Mucosa of rectum (tissue), 2 donors: ENCODE results near the gene SCRT2.
"Not testable (repeated sequence)": the region's sequence is repeated elsewhere in the genome, so short reads cannot be mapped to it uniquely, and the experiment has no call there.

Experiments
- H3K27ac ChIP-seq, 2 donors: one replicate each; pipeline ENCODE4 v1.7.0; 2013; ENCODE audit warnings: inconsistent platforms in 2 of 2, low read depth in 2 of 2, low read length in 2 of 2
- H3K27me3 ChIP-seq, 2 donors: one replicate each; pipeline ENCODE4 v1.7.0; 2013; ENCODE audit warnings: low read length in 2 of 2; ENCODE audit not compliant: control insufficient read depth in 2 of 2, insufficient read depth in 2 of 2
- H3K36me3 ChIP-seq, 2 donors: one replicate each; pipeline ENCODE4 v1.7.0; 2013; ENCODE audit warnings: low read length in 2 of 2; ENCODE audit not compliant: control insufficient read depth in 2 of 2, insufficient read depth in 2 of 2
- H3K4me1 ChIP-seq, 2 donors: one replicate each; pipeline ENCODE4 v1.7.0; 2013; ENCODE audit warnings: low read length in 2 of 2, mild to moderate bottlenecking in 1 of 2; ENCODE audit not compliant: control insufficient read depth in 2 of 2, insufficient read depth in 2 of 2
- H3K4me3 ChIP-seq, 2 donors: one replicate each; pipeline ENCODE4 v1.7.0; 2013; ENCODE audit warnings: low read length in 2 of 2
- H3K9ac ChIP-seq, 2 donors: one replicate each; pipeline ENCODE4 v1.7.0; 2013; ENCODE audit warnings: low read length in 2 of 2, low read depth in 1 of 2, mild to moderate bottlenecking in 1 of 2
- H3K9me3 ChIP-seq, 2 donors: one replicate each; pipeline ENCODE4 v1.7.0; 2013; ENCODE audit warnings: low read length in 2 of 2; ENCODE audit not compliant: control insufficient read depth in 2 of 2
- donor health status: healthy.
- donor health status: Normal muscosa, but diverticular disease.

The SCRT2 gene

DNA sequence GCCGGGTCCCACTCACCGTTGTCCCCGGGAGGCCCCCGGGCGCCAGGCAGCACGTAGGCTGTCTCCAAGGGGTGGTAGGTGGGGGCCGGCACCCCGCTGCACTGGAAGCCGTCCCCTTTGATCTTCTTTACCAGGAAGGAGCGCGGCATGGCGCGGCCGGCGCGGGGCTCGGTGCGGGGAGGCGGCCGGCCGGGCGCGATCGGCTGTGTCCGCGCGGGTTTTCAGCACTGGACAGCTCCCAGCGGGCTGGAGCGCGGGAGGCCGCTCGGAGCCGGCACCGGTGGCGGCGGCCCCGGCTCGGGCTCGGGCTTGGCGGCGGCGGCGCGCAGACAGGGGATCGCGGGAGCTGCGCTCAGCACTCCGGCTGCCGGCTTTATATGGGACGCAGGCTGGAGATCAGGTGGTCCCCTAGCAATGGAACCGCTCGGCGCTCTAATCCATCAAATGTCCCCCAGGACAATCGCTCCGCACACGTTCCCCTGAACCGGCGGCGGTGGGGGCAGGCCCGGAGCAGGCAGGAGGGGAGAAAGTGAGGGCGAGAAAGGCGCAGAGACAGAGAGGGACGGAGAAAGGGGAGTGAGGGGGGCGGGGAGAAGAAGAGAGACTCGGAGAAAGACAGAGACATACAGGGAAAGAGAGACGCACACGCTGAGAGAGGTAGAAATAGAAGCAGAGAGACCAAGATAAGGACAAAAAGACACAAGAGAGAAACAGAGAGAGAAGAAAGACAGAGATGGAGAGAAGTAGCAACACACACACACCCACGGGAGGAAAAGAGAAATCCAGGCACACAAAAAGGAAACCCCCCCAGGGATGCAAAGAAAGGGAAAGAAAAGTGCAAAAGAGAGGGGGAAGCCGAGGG lies at the start of gene SCRT2:
Gene SCRT2, minus strand, starts transcription at position 350 of the 862 bp plus-strand sequence. Its CDS starts 201 bp downstream, at position 149.
- H3K27me3 ChIP-seq = peaks cover 57 to 60% of the 10 kb centered on the region in 2 donors
- H3K4me1 ChIP-seq = peaks cover 4 to 5% of the 10 kb centered on the region in 2 donors
- no peaks in the 10 kb centered on the region for H3K9me3 ChIP-seq
- no peaks in the 10 kb centered on the region for H3K36me3 ChIP-seq
- no peak within 1 kb of the TSS for H3K4me3 ChIP-seq
- no peak within 1 kb of the TSS for H3K9ac ChIP-seq
- H3K27ac ChIP-seq = no peak within 1 kb of the TSS

DNA sequence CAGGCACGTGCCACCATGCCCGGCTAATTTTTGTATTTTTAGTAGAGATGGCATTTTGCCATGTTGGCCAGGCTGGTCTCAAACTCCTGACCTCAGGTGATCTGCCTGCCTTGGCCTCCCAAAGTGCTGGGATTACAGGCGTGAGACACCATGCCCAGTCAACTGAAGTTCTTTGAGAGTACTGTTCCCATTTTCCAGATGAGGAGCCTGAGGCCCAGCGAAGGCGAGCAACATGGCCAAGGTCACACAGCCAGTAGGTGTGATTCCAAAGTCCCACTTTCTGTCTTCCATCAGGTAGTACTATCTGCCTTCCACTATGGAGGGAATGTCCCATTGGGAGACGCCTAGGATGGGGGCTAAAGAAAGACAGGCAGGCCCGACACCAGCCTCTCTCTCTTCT lies 49.2 kb upstream of the SCRT2 start:
- H3K27me3 ChIP-seq = peaks cover 25 to 27% of the 10 kb centered on the region in 2 donors

GRCh38 chr20:723756-724155 lies 48.2 kb upstream of the SCRT2 start:
- no peak overlapping the region for H3K27ac ChIP-seq
- H3K4me3 ChIP-seq = no peak overlapping the region
- peaks cover 18 to 24% of the 10 kb centered on the region in 2 donors for H3K27me3 ChIP-seq

More for the DNA sequence above, 49.2 kb upstream of the SCRT2 start:
- not testable (repeated sequence) for H3K9me3 ChIP-seq, H3K9ac ChIP-seq, H3K4me1 ChIP-seq, H3K27ac ChIP-seq, H3K36me3 ChIP-seq, H3K4me3 ChIP-seq

DNA sequence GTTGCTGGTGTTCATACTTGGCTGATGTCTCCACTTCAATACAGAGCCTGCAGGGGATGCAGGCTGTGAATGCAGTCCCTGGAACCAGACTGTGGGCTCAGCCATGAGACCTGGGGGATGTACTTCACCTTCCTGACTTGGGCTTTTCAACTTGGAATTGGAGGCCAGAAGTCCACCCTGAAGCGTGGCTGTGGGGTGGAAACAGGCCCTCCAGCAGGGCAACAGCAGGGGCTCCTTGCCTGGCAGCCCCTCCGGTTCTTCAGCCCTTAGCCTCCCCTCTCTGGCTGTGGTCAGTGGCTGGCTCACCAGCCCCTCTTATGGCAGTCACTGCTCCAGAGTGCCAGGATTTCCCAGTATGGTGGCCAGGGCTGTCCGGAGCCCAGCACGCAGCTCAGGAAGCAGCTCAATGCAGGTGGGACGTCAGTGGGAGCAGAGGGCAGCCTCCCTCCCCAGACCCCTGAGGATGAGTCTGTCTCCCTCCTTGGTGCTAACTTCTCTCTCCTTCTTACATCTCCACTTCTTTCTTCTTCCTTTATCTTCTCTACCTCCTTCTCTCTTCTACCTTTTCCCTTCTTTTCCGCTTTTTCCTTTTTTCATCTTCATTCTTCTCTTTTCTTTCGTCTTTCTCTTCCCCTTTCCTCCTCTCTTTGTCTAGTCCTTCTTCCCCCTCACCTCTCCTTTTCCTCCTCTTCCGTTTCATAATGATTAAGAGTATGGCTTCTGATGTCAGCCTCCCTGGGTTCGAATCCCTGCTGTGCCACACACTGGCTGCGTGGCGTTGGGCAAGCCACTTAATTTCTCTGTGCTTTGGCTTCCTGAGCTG lies 47.4 kb upstream of the SCRT2 start:
- Histone ChIP-seq H3K4me3 (no peak overlapping the region), H3K27me3 (peaks cover 13 to 20% of the 10 kb centered on the region in 2 donors), H3K9me3 (no peaks in the 10 kb centered on the region), H3K9ac (no peak overlapping the region), H3K27ac (no peak overlapping the region), H3K36me3 (no peaks in the 10 kb centered on the region), H3K4me1 (no peaks in the 10 kb centered on the region)

More at GRCh38 chr20:723756-724155, 48.2 kb upstream of the SCRT2 start:
- no peak overlapping the region for H3K9ac ChIP-seq
- H3K9me3 ChIP-seq = no peaks in the 10 kb centered on the region
- no peaks in the 10 kb centered on the region for H3K36me3 ChIP-seq
- peaks cover 0 to 3% of the 10 kb centered on the region in 2 donors for H3K4me1 ChIP-seq

- Histone ChIP-seq H3K4me1 (no peaks in the 10 kb centered on the region), H3K27me3 (peaks cover 15 to 17% of the 10 kb centered on the region in 2 donors), H3K9ac (no peak overlapping the region)
Observed at GRCh38 chr20:721876-722275, 46.3 kb upstream of the SCRT2 start.

DNA sequence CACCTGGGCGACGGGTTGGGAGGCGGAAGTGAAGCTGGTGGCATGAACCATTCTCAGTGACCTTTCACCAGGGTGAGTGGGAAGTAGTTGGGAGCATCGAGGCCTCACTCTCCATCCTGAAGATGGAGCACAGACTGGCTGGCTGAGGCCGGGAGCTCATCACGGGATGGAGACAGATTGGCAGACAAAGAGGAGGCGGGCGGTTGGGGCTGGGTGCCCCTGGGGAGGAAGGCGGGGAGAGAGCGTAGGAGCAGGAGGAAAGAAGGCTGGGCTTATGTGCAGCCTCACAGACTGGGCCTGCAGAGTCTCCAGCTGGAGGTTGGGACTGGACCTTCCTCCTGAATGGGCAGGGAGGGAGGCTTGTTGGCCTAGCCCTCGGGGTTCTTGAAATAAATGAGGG lies 44.2 kb upstream of the SCRT2 start:
- Histone ChIP-seq H3K36me3 (no peaks in the 10 kb centered on the region), H3K4me3 (no peak overlapping the region), H3K9ac (no peak overlapping the region), H3K9me3 (no peaks in the 10 kb centered on the region), H3K4me1 (no peaks in the 10 kb centered on the region), H3K27ac (no peak overlapping the region), H3K27me3 (peaks cover 6 to 10% of the 10 kb centered on the region in 2 donors)

More at GRCh38 chr20:721876-722275, 46.3 kb upstream of the SCRT2 start:
- Histone ChIP-seq H3K4me3 (no peak overlapping the region), H3K9me3 (no peaks in the 10 kb centered on the region), H3K27ac (no peak overlapping the region), H3K36me3 (no peaks in the 10 kb centered on the region)

DNA sequence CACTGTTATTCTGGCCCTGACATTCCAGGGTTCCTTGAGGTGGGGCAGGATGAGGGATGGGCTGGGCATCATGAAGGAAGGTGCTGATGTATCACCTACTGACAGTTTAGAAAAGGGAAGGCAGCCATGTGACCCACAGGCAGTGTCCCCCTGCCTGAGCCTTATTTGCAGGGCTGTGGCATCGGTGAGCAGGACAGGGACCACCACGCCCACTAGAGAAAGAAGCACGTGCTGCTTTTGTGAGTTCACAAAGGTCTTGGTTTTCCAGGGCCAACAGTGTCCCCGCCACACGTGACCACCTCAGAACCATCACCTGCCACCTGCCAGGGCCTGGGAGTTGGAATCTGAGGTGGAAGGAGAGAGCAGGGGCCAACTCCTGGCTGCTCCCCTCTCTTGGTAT lies 43.5 kb upstream of the SCRT2 start:
- Histone ChIP-seq H3K9me3 (no peaks in the 10 kb centered on the region), H3K4me1 (no peaks in the 10 kb centered on the region), H3K27me3 (peaks cover 6 to 10% of the 10 kb centered on the region in 2 donors), H3K36me3 (no peaks in the 10 kb centered on the region), H3K27ac (no peak overlapping the region), H3K4me3 (no peak overlapping the region), H3K9ac (no peak overlapping the region)

- Histone ChIP-seq H3K9ac (no peak overlapping the region), H3K36me3 (no peaks in the 10 kb centered on the region), H3K27ac (no peak overlapping the region), H3K9me3 (no peaks in the 10 kb centered on the region), H3K4me1 (no peaks in the 10 kb centered on the region), H3K4me3 (no peak overlapping the region), H3K27me3 (peaks cover 5 to 7% of the 10 kb centered on the region in 2 donors)
Observed at GRCh38 chr20:717832-718231, 42.2 kb upstream of the SCRT2 start.

DNA sequence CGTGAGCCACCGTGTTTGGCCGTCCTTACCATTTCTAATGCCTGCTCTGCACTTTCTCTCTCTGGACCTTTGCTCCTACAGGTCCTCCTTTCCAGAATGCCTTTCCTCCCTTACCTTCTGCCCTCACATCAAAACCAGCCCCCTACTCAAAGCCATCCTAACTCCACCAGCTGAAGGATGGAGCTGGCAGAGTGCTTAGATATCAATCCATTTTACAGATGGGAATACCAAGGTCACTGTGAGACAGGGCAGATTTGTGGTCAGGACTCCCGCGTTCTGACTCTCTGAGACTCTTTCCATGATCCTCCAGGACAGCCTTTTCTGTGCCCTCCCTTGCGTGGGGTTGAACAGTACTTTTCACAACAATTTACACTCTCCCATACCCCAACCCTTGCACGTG lies 41.7 kb upstream of the SCRT2 start:
- no peak overlapping the region for H3K27ac ChIP-seq
- H3K27me3 ChIP-seq = peaks cover 3 to 4% of the 10 kb centered on the region in 2 donors
- no peaks in the 10 kb centered on the region for H3K36me3 ChIP-seq

DNA sequence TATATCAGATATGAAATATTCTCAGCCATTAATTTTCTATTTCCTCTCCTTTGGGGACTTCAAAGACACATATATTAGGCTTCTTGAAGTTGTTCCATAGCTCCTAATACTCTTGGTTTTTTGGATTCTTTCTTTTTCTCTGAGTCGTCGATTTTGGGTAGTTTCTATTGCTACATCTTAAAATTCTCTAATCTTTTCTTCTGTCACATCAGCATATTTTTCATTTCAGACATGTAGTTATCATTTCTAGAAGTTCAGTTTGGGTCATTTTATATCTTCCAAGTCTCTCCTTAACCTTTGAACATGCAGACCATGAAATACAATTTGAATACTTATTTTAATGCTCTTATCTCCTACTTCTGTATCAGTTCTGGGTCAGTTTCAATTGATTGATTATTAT lies 38.9 kb upstream of the SCRT2 start:
- Histone ChIP-seq H3K9me3 (no peaks in the 10 kb centered on the region), H3K27me3 (peaks cover 11 to 17% of the 10 kb centered on the region in 2 donors), H3K27ac (no peak overlapping the region), H3K4me1 (no peaks in the 10 kb centered on the region), H3K9ac (no peak overlapping the region), H3K4me3 (no peak overlapping the region), H3K36me3 (no peaks in the 10 kb centered on the region)

More for the DNA sequence above, 41.7 kb upstream of the SCRT2 start:
- Histone ChIP-seq H3K4me3 (no peak overlapping the region), H3K4me1 (no peaks in the 10 kb centered on the region), H3K9ac (no peak overlapping the region), H3K9me3 (no peaks in the 10 kb centered on the region)
